H9 (cell line): ENCODE data around the gene ACBD3. TPM values are rescaled to one million over a fixed set of nuclear protein-coding genes. Genes with fewer than 3 reads are reported as not detected.

Experiments
- DNase-seq: peaks from one replicate; pipeline ENCODE4 v3.0.0-alpha.2; 2017
- H2AFZ ChIP-seq: one replicate; pipeline ENCODE4 v1.6.1; 2013; ENCODE audit warnings: mild to moderate bottlenecking, low read length, control low read depth, moderate library complexity
- H2AK5ac ChIP-seq: 2 replicates; pipeline ENCODE4 v1.6.1; 2013; ENCODE audit warnings: low read length, control low read depth, mixed read lengths; ENCODE audit not compliant: insufficient read length
- H2BK120ac ChIP-seq: one replicate; pipeline ENCODE4 v1.6.1; 2013; ENCODE audit warnings: low read depth, mild to moderate bottlenecking, low read length, control low read depth, inconsistent platforms; ENCODE audit not compliant: poor library complexity, severe bottlenecking
- H2BK12ac ChIP-seq: 2 replicates; pipeline ENCODE4 v1.6.1; 2013; ENCODE audit warnings: low read length, control low read depth, mixed read lengths, low read depth; ENCODE audit not compliant: insufficient read length
- H2BK15ac ChIP-seq: 2 replicates; pipeline ENCODE4 v1.6.1; 2013; ENCODE audit warnings: low read depth, low read length, control low read depth
- H2BK20ac ChIP-seq: one replicate; pipeline ENCODE4 v1.6.1; 2013; ENCODE audit warnings: low read depth, mild to moderate bottlenecking, low read length, control low read depth, inconsistent platforms; ENCODE audit not compliant: poor library complexity, severe bottlenecking
- H2BK5ac ChIP-seq: 2 replicates; pipeline ENCODE4 v1.6.1; 2013; ENCODE audit warnings: low read length, control low read depth, mixed read lengths; ENCODE audit not compliant: insufficient read length
- H3K14ac ChIP-seq: 2 replicates; pipeline ENCODE4 v1.6.1; 2013; ENCODE audit warnings: low read length, control low read depth; ENCODE audit not compliant: insufficient read depth
- H3K18ac ChIP-seq: 2 replicates; pipeline ENCODE4 v1.6.1; 2013; ENCODE audit warnings: low read depth, mild to moderate bottlenecking, mixed read lengths, low read length, control low read depth; ENCODE audit not compliant: insufficient read length
- H3K23ac ChIP-seq: 2 replicates; pipeline ENCODE4 v1.6.1; 2013; ENCODE audit warnings: low read length, control low read depth, mixed read lengths, low read depth; ENCODE audit not compliant: insufficient read length
- H3K23me2 ChIP-seq: 2 replicates; pipeline ENCODE4 v1.6.1; 2013; ENCODE audit warnings: low read depth, mild to moderate bottlenecking, mixed read lengths, low read length, control low read depth; ENCODE audit not compliant: insufficient read length, poor library complexity, severe bottlenecking
- H3K27ac ChIP-seq: 2 replicates; pipeline ENCODE4 v1.5.1; 2013; ENCODE audit warnings: low read length, control low read depth, mixed read lengths, low read depth; ENCODE audit not compliant: insufficient read length
- H3K27me3 ChIP-seq: 2 replicates; pipeline ENCODE4 v1.6.1; 2013; ENCODE audit warnings: low read length, control low read depth, inconsistent platforms; ENCODE audit not compliant: insufficient read depth
- H3K4ac ChIP-seq: 2 replicates; pipeline ENCODE4 v1.6.1; 2013; ENCODE audit warnings: low read depth, mild to moderate bottlenecking, control low read depth, inconsistent platforms, low read length, moderate library complexity
- H3K4me1 ChIP-seq: 2 replicates; pipeline ENCODE4 v1.6.1; 2013; ENCODE audit warnings: low read length, control low read depth, inconsistent platforms; ENCODE audit not compliant: insufficient read depth
- H3K4me2 ChIP-seq: 2 replicates; pipeline ENCODE4 v1.6.1; 2013; ENCODE audit warnings: low read length, control low read depth, mixed read lengths; ENCODE audit not compliant: insufficient read length, insufficient read depth
- H3K56ac ChIP-seq: 2 replicates; pipeline ENCODE4 v1.6.1; 2013; ENCODE audit warnings: low read depth, mild to moderate bottlenecking, mixed read lengths, low read length, control low read depth; ENCODE audit not compliant: insufficient read length
- H3K79me1 ChIP-seq: 2 replicates; pipeline ENCODE4 v1.6.1; 2013; ENCODE audit warnings: low read depth, mild to moderate bottlenecking, moderate library complexity, low read length, control low read depth, inconsistent platforms; ENCODE audit not compliant: insufficient read depth, poor library complexity, severe bottlenecking
- H3K79me2 ChIP-seq: 2 replicates; pipeline ENCODE4 v1.6.1; 2013; ENCODE audit warnings: low read length, control low read depth, inconsistent platforms; ENCODE audit not compliant: insufficient read depth
- H3K9ac ChIP-seq: 2 replicates; pipeline ENCODE4 v1.6.1; 2013; ENCODE audit warnings: low read length, control low read depth, mixed read lengths; ENCODE audit not compliant: insufficient read length; ENCODE audit errors: extremely low read depth
- H3K9me3 ChIP-seq: one replicate; pipeline ENCODE4 v1.6.1; 2013; ENCODE audit warnings: low read depth, low read length, inconsistent platforms; ENCODE audit not compliant: control insufficient read depth
- H3T11ph ChIP-seq: one replicate; pipeline ENCODE4 v1.6.1; 2013; ENCODE audit warnings: mild to moderate bottlenecking, low read length, control low read depth, inconsistent platforms
- H4K20me1 ChIP-seq: one replicate; pipeline ENCODE4 v1.6.1; 2013; ENCODE audit not compliant: control insufficient read depth, insufficient read length, insufficient read depth
- H4K5ac ChIP-seq: 2 replicates; pipeline ENCODE4 v1.6.1; 2013; ENCODE audit warnings: low read depth, mild to moderate bottlenecking, mixed read lengths, low read length, control low read depth; ENCODE audit not compliant: insufficient read length
- H4K8ac ChIP-seq: replicated peaks from 2 replicates; pipeline ENCODE4 v1.6.1; 2013; ENCODE audit warnings: low read length, control low read depth, mixed read lengths, low read depth; ENCODE audit not compliant: insufficient read length
- H4K91ac ChIP-seq: 2 replicates; pipeline ENCODE4 v1.6.1; 2013; ENCODE audit warnings: low read depth, mild to moderate bottlenecking, moderate library complexity, mixed read lengths, low read length, control low read depth; ENCODE audit not compliant: insufficient read length
- H3K27ac Mint-ChIP-seq, 3 experiments: 2 replicates in 2 of 3; 3 replicates in 1 of 3; pipeline ENCODE4 v1.8.0; 2020 to 2021; ENCODE audit warnings: mixed read lengths in 3 of 3, mild to moderate bottlenecking in 1 of 3, moderate library complexity in 1 of 3
- H3K27me3 Mint-ChIP-seq: 2 replicates; pipeline ENCODE4 v1.8.0; 2021; ENCODE audit warnings: low read depth, mild to moderate bottlenecking, moderate library complexity, mixed read lengths
- H3K36me3 Mint-ChIP-seq, 3 experiments: 2 replicates in 2 of 3; 3 replicates in 1 of 3; pipeline ENCODE4 v1.8.0; 2020 to 2021; ENCODE audit warnings: low read depth in 3 of 3, mixed read lengths in 3 of 3; ENCODE audit not compliant: insufficient read depth in 1 of 3
- H3K4me1 Mint-ChIP-seq, 2 experiments: 2 replicates each; pipeline ENCODE4 v1.8.0; 2020; ENCODE audit warnings: mixed read lengths in 2 of 2
- H3K4me3 Mint-ChIP-seq, 2 experiments: 2 replicates in 1 of 2; 3 replicates in 1 of 2; pipeline ENCODE4 v1.8.0; 2020 to 2021; ENCODE audit warnings: mild to moderate bottlenecking in 2 of 2, mixed read lengths in 2 of 2, moderate library complexity in 1 of 2
- H3K9me3 Mint-ChIP-seq, 2 experiments: 2 replicates in 1 of 2; 3 replicates in 1 of 2; pipeline ENCODE4 v1.8.0; 2020; ENCODE audit warnings: mild to moderate bottlenecking in 2 of 2, mixed read lengths in 2 of 2, moderate library complexity in 1 of 2
- CTCF ChIP-seq: fragments of 200-600 bp; sonication (generic); conservative IDR thresholded peaks from 3 replicates; pipeline ENCODE4 v1.8.0; 2021; ENCODE audit warnings: antibody characterized with exemption, mild to moderate bottlenecking
- WGBS: extraction: QIAGEN DNeasy Blood & Tissue Kit; methylation state at CpG from one replicate; pipeline ENCODE4 v1.1.7; 2013; ENCODE audit warnings: missing lambda C conversion rate, low lambda C conversion rate, mixed read lengths; ENCODE audit not compliant: insufficient read length; ENCODE audit errors: extremely low coverage; 5-methylcytosine and 5-hydroxymethylcytosine counted together
- total RNA-seq: library from RNA; stranded (reverse); gene quantifications from 2 replicates; pipeline ENCODE4 v1.2.1, GENCODE V29; 2021

ACBD3 gene
- total RNA-seq, 1 experiment from 2014 or later = 30.8 TPM

GRCh38 chr1:226117330-226117729, 69.2 kb downstream of the ACBD3 start:
- Histone ChIP-seq H3K79me1 (no peaks in the 10 kb centered on the region), H3K4ac (no peak overlapping the region), H3K4me1 (peaks cover 8% of the 10 kb centered on the region), H4K5ac (no peak overlapping the region), H3K79me2 (no peaks in the 10 kb centered on the region), H2BK5ac (no peak overlapping the region), H3K9me3 (no peaks in the 10 kb centered on the region), H2AFZ (no peak overlapping the region), H2BK12ac (no peak overlapping the region), H3K56ac (no peak overlapping the region), H3K4me2 (no peak overlapping the region), H3K23ac (no peak overlapping the region), H3K27me3 (no peaks in the 10 kb centered on the region; the same call in 1 of the 2 replicates), H3K14ac (no peak overlapping the region), H3K9ac (no peak overlapping the region), H3K23me2 (peaks cover 5% of the 10 kb centered on the region), H3K18ac (no peak overlapping the region), H2BK15ac (no peak overlapping the region), H2BK120ac (no peak overlapping the region), H3T11ph (no peak overlapping the region), H4K91ac (no peak overlapping the region), H2BK20ac (no peak overlapping the region), H4K8ac (no peak overlapping the region), H3K27ac (no peak overlapping the region), H2AK5ac (no peak overlapping the region), H4K20me1 (no peaks in the 10 kb centered on the region)
- no peak for DNase-seq
- no peak overlapping the region; a peak in 1 of 5 replicates for H3K4me3 Mint-ChIP-seq
- H3K9me3 Mint-ChIP-seq = peaks cover 4 to 6% of the 10 kb centered on the region in 2 experiments; a peak in 4 of 5 replicates
- peaks cover 0 to 4% (median 0%) of the 10 kb centered on the region in 3 experiments; a peak in 3 of 7 replicates for H3K36me3 Mint-ChIP-seq
- peaks cover 30 to 41% of the 10 kb centered on the region in 2 experiments for H3K4me1 Mint-ChIP-seq
- H3K27me3 Mint-ChIP-seq = peaks cover 26% of the 10 kb centered on the region
- H3K27ac Mint-ChIP-seq = no peak overlapping the region
- no peak for TF ChIP-seq CTCF
- no CpG with 5 or more reads among the region's 6 CpGs for WGBS
